Mesenchymal stem cell (in vitro differentiated cells and primary cell): ENCODE results near the gene AGAP1.

Experiments used
- DNase-seq: peaks from one replicate; pipeline ENCODE4 v3.0.0-alpha.2; 2013
- H2AFZ ChIP-seq: one replicate; pipeline ENCODE4 v1.6.1; 2013; ENCODE audit warnings: low read depth, mild to moderate bottlenecking, control low read depth, inconsistent platforms, low read length, moderate library complexity
- H2AK5ac ChIP-seq: 2 replicates; pipeline ENCODE4 v1.6.1; 2013; ENCODE audit warnings: low read length, moderate library complexity, mild to moderate bottlenecking, inconsistent platforms; ENCODE audit not compliant: severe bottlenecking
- H2BK120ac ChIP-seq: one replicate; pipeline ENCODE4 v1.6.1; 2013; ENCODE audit warnings: low read depth, mild to moderate bottlenecking, inconsistent platforms, low read length, moderate library complexity
- H2BK12ac ChIP-seq, 2 experiments: one replicate each; pipeline ENCODE4 v1.6.1; 2013; ENCODE audit warnings: inconsistent platforms in 2 of 2, low read length in 2 of 2, mild to moderate bottlenecking in 2 of 2, moderate library complexity in 2 of 2, control low read depth in 1 of 2
- H2BK15ac ChIP-seq: one replicate; pipeline ENCODE4 v1.6.1; 2013; ENCODE audit warnings: mild to moderate bottlenecking, low read depth, inconsistent platforms; ENCODE audit not compliant: poor library complexity, severe bottlenecking
- H2BK5ac ChIP-seq: 2 replicates; pipeline ENCODE4 v1.6.1; 2013; ENCODE audit warnings: low read depth, mild to moderate bottlenecking, low read length, control low read depth, inconsistent platforms; ENCODE audit not compliant: poor library complexity, severe bottlenecking
- H3K14ac ChIP-seq, 2 experiments: one replicate each; pipeline ENCODE4 v1.6.1; 2013; ENCODE audit warnings: inconsistent platforms in 2 of 2, low read length in 2 of 2, control low read depth in 1 of 2, mild to moderate bottlenecking in 1 of 2, moderate library complexity in 1 of 2
- H3K18ac ChIP-seq, 2 experiments: one replicate each; pipeline ENCODE4 v1.6.1; 2013; ENCODE audit warnings: inconsistent platforms in 2 of 2, low read length in 2 of 2, control low read depth in 1 of 2, low read depth in 1 of 2, mild to moderate bottlenecking in 1 of 2
- H3K23ac ChIP-seq, 2 experiments: one replicate each; pipeline ENCODE4 v1.6.1; 2013; ENCODE audit warnings: inconsistent platforms in 2 of 2, low read length in 2 of 2, mild to moderate bottlenecking in 2 of 2, moderate library complexity in 2 of 2, control low read depth in 1 of 2
- H3K27ac ChIP-seq: 2 replicates; pipeline ENCODE4 v1.5.1; 2013; ENCODE audit warnings: mild to moderate bottlenecking, moderate library complexity, low read length, control low read depth, inconsistent platforms; ENCODE audit not compliant: poor library complexity, severe bottlenecking
- H3K27me3 ChIP-seq, 2 experiments: 2 replicates each; pipeline versions ENCODE4 v1.6.1 to v1.7.0; 2013; ENCODE audit warnings: low read length in 2 of 2, mild to moderate bottlenecking in 2 of 2, moderate library complexity in 2 of 2, control low read depth in 1 of 2, inconsistent platforms in 1 of 2; ENCODE audit not compliant: control insufficient read depth in 1 of 2, insufficient read depth in 1 of 2
- H3K36me3 ChIP-seq, 2 experiments: 2 replicates each; pipeline versions ENCODE4 v1.6.1 to v1.7.0; 2013; ENCODE audit warnings: low read length in 2 of 2, control low read depth in 1 of 2, inconsistent platforms in 1 of 2, low read depth in 1 of 2, mild to moderate bottlenecking in 1 of 2; ENCODE audit not compliant: insufficient read depth in 2 of 2, control insufficient read depth in 1 of 2
- H3K4ac ChIP-seq, 2 experiments: one replicate each; pipeline ENCODE4 v1.6.1; 2013; ENCODE audit warnings: inconsistent platforms in 2 of 2, low read length in 2 of 2, mild to moderate bottlenecking in 2 of 2, moderate library complexity in 2 of 2, control low read depth in 1 of 2, low read depth in 1 of 2
- H3K4me1 ChIP-seq: 2 replicates; pipeline ENCODE4 v1.6.1; 2013; ENCODE audit warnings: low read depth, low read length, control low read depth; ENCODE audit not compliant: control insufficient read depth, insufficient read depth
- H3K4me2 ChIP-seq: 2 replicates; pipeline ENCODE4 v1.6.1; 2013; ENCODE audit warnings: low read length, mild to moderate bottlenecking, inconsistent platforms; ENCODE audit not compliant: poor library complexity, severe bottlenecking
- H3K4me3 ChIP-seq, 2 experiments: 2 replicates each; pipeline versions ENCODE4 v1.5.1 to v1.7.0; 2013; ENCODE audit warnings: low read length in 2 of 2, mild to moderate bottlenecking in 2 of 2, control low read depth in 1 of 2, low read depth in 1 of 2; ENCODE audit not compliant: insufficient read depth in 1 of 2
- H3K79me1 ChIP-seq: replicated peaks from 2 replicates; pipeline ENCODE4 v1.6.1; 2013; ENCODE audit warnings: mild to moderate bottlenecking, control low read depth, low read length, inconsistent platforms; ENCODE audit not compliant: poor library complexity, severe bottlenecking
- H3K9ac ChIP-seq: 2 replicates; pipeline ENCODE4 v1.7.0; 2013; ENCODE audit warnings: mild to moderate bottlenecking, low read length, moderate library complexity
- H3K9me3 ChIP-seq: 2 replicates; pipeline ENCODE4 v1.7.0; 2013; ENCODE audit warnings: mild to moderate bottlenecking, low read length; ENCODE audit not compliant: control insufficient read depth
- H4K8ac ChIP-seq: one replicate; pipeline ENCODE4 v1.6.1; 2013; ENCODE audit warnings: inconsistent platforms, mild to moderate bottlenecking, low read length, moderate library complexity
- H4K91ac ChIP-seq: one replicate; pipeline ENCODE4 v1.6.1; 2013; ENCODE audit warnings: mild to moderate bottlenecking, low read length, inconsistent platforms
- WGBS: methylation state at CpG from one replicate; pipeline ENCODE4 v1.1.7; 2013; ENCODE audit warnings: mixed read lengths; 5-methylcytosine and 5-hydroxymethylcytosine counted together

The AGAP1 gene

DNA sequence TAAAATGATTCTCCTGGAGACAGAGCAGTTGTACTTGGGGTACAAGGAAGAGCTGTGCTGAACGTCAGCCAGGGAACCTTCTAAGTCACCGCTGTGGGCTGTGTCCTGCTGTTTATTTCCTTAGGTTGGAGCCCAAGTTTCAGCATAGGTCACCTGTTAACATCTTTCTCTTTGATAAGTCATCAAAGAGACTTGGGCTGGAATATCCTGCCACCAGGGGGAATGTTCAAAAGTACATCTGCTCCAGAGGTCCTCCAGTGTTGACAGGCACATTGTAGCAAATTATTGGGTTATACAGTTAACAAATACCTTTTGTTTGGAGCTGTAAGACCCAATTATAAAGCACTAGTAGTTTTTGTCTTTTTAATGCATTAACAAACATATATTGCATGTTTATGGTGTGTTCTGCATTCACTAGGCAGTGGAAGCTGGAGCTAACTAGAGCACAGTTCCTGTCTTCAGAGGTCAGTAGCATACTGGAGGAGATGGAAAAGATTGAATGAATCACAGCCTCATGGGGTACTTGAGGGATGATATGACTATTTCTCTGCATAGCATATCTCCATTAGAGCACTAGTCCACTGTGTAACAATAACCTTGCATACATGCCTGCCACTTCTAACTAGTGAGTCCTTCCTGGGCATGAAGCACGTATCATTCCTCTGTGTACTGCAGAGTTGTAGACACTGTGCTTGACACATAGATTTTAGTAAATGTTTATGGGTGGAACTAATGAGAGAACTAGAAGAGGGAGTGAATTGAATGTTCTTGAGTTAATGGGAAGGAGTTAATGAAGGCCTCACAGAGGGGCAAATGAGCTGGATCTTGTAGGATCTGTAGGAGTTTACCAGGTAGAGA lies 182.1 kb downstream of the AGAP1 start:
- no peak overlapping the region for H3K4me2 ChIP-seq
- no peaks in the 10 kb centered on the region for H3K36me3 ChIP-seq
- no peak overlapping the region for H3K27ac ChIP-seq
- H4K8ac ChIP-seq = no peak overlapping the region
- no peak overlapping the region for H3K18ac ChIP-seq
- no peak overlapping the region for H3K23ac ChIP-seq
- H3K14ac ChIP-seq = no peak overlapping the region
- no peak overlapping the region for H2AK5ac ChIP-seq
- no peaks in the 10 kb centered on the region for H3K9me3 ChIP-seq
- no peak overlapping the region for H2AFZ ChIP-seq
- H3K4ac ChIP-seq = no peak overlapping the region
- no peak overlapping the region for H3K4me3 ChIP-seq
- peak overlapping the region; percentile 33 for H3K9ac ChIP-seq
- H2BK12ac ChIP-seq = no peak overlapping the region
- no peak overlapping the region for H2BK15ac ChIP-seq
- no peak overlapping the region for H2BK5ac ChIP-seq
- 82% methylated on average over 3 of the region's 3 CpGs for WGBS
- no peak overlapping the region for H4K91ac ChIP-seq
- peaks cover 12% of the 10 kb centered on the region for H3K4me1 ChIP-seq
- peaks cover 43% of the 10 kb centered on the region for H3K79me1 ChIP-seq
- H3K27me3 ChIP-seq = peaks cover 0 to 7% of the 10 kb centered on the region in 2 experiments
- H2BK120ac ChIP-seq = no peak overlapping the region
- peak; percentile 58 for DNase-seq

DNA sequence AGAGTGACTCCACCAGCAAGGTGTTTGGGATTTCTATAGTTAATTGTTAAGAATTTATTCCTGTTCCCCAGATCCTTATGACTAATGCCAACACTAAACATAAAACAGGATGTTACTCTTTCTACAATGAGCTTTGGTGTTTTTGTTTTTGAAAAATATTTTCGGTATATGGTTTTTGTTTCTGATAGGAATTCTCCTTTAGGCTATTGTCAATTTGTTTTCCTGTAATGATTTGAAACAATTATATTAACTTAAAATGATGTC lies 182.6 kb downstream of the AGAP1 start:
- no peak for DNase-seq
- H3K36me3 ChIP-seq = no peaks in the 10 kb centered on the region
- no peak overlapping the region for H2BK15ac ChIP-seq
- peaks cover 9% of the 10 kb centered on the region for H3K4me1 ChIP-seq
- H3K4me2 ChIP-seq = no peak overlapping the region
- no peak overlapping the region for H4K91ac ChIP-seq
- no peak overlapping the region for H2AFZ ChIP-seq
- H2BK5ac ChIP-seq = no peak overlapping the region
- no peak overlapping the region for H3K18ac ChIP-seq
- no CpG with 5 or more reads among the region's 1 CpG for WGBS
- no peak overlapping the region for H4K8ac ChIP-seq
- H3K27me3 ChIP-seq = peaks cover 0 to 2% of the 10 kb centered on the region in 2 experiments
- peaks cover 42% of the 10 kb centered on the region for H3K79me1 ChIP-seq
- no peak overlapping the region for H3K27ac ChIP-seq
- H2BK12ac ChIP-seq = no peak overlapping the region
- no peak overlapping the region for H3K14ac ChIP-seq
- H3K9me3 ChIP-seq = no peaks in the 10 kb centered on the region
- H2BK120ac ChIP-seq = no peak overlapping the region
- H3K23ac ChIP-seq = no peak overlapping the region
- H3K4me3 ChIP-seq = no peak overlapping the region
- no peak overlapping the region for H2AK5ac ChIP-seq
- no peak overlapping the region for H3K9ac ChIP-seq
- H3K4ac ChIP-seq = no peak overlapping the region

DNA sequence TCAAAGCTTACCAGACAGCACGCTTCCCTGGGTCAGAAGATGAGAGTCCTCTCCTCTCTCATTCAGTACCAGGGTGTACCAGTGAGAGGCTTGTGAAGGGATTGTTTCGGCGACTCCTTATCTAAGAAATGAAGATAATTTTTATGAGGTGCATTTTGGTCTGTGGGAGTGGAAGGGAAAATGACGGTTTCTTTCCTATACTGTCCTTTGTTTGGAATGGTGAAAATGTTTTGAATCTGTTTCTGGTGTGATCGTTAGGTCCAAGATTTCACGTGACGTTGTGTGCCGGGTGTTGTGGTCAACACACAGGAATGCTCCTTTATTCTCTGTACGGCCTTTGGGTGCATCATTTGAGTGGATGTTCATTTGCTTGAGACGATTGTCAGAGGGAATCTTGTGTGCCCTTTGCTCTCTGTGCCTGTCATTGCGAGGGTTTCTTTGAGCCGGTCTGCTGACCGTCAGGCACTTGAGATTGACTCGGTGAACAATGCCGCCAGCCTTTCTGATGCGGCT lies 183.5 kb downstream of the AGAP1 start:
- H3K27ac ChIP-seq = no peak overlapping the region
- no peak overlapping the region for H2BK5ac ChIP-seq
- peaks cover 8% of the 10 kb centered on the region for H3K4me1 ChIP-seq

DNA sequence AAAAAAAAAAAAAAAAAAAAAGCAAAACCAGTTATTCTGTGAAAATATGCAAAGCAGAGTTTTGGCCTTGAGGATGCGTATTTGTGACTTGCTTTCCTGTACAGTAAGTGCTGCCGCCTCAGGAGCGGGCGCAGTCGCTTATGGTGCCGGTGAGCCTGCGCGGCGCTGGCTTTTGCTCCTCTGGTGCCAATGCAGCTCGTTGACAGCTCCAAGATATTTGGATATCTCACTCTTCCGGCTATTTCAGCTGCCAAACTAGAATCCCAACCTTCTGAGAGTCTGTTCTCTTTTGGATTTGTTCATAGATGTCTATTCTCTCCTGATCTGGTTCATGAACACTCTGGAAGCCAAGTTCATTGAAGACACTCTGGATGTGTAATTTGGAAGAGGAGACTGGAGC lies 184.1 kb downstream of the AGAP1 start:
- Histone ChIP-seq H2AFZ (no peak overlapping the region), H3K9ac (no peak overlapping the region), H3K36me3 (no peaks in the 10 kb centered on the region), H3K4me2 (no peak overlapping the region), H3K27me3 (no peaks in the 10 kb centered on the region), H2BK5ac (no peak overlapping the region), H3K14ac (no peak overlapping the region), H2BK120ac (no peak overlapping the region), H4K91ac (no peak overlapping the region), H3K9me3 (no peaks in the 10 kb centered on the region), H3K27ac (no peak overlapping the region), H2BK12ac (no peak overlapping the region), H4K8ac (no peak overlapping the region), H3K4me1 (peaks cover 8% of the 10 kb centered on the region), H3K4me3 (no peak overlapping the region), H3K79me1 (peaks cover 44% of the 10 kb centered on the region), H3K4ac (no peak overlapping the region), H3K18ac (no peak overlapping the region), H3K23ac (no peak overlapping the region), H2BK15ac (no peak overlapping the region), H2AK5ac (no peak overlapping the region)
- no peak for DNase-seq
- WGBS = 97% methylated on average over 9 of the region's 11 CpGs

More for the DNA sequence above, 183.5 kb downstream of the AGAP1 start:
- no peaks in the 10 kb centered on the region for H3K36me3 ChIP-seq
- no peak overlapping the region for H2BK12ac ChIP-seq
- WGBS = 94% methylated on average over 14 of the region's 16 CpGs
- no peak for DNase-seq
- H3K4me3 ChIP-seq = no peak overlapping the region
- no peak overlapping the region for H3K4ac ChIP-seq
- no peak overlapping the region for H2AK5ac ChIP-seq
- no peak overlapping the region for H3K18ac ChIP-seq
- H4K8ac ChIP-seq = peak overlapping the region; percentile 14
- no peaks in the 10 kb centered on the region for H3K9me3 ChIP-seq
- no peak overlapping the region for H3K9ac ChIP-seq
- H3K27me3 ChIP-seq = no peaks in the 10 kb centered on the region
- H4K91ac ChIP-seq = no peak overlapping the region
- H2BK120ac ChIP-seq = no peak overlapping the region
- H2AFZ ChIP-seq = no peak overlapping the region
- H3K14ac ChIP-seq = no peak overlapping the region
- peaks cover 42% of the 10 kb centered on the region for H3K79me1 ChIP-seq
- H3K23ac ChIP-seq = no peak overlapping the region
- H2BK15ac ChIP-seq = no peak overlapping the region
- no peak overlapping the region for H3K4me2 ChIP-seq
